Naive B cell (primary cell): ENCODE data around the gene ATF7IP. TPM values are rescaled to one million over a fixed set of nuclear protein-coding genes. Genes with fewer than 3 reads are reported as not detected.
"Not testable (repeated sequence)": the region's sequence is repeated elsewhere in the genome, so short reads cannot be mapped to it uniquely, and the experiment has no call there.

Experiments used
- ATAC-seq, 2 donors: fragments of 150-1000 bp; cut with Tn5 transposase; 2 replicates each; pipeline ENCODE4 v1.10.0; 2021; ENCODE audit warnings: low read depth in 2 of 2, mild to moderate bottlenecking in 2 of 2, moderate library complexity in 2 of 2
- DNase-seq: peaks from one replicate; pipeline ENCODE4 v3.0.0; 2022
- H3K27ac Mint-ChIP-seq, 6 donors: one replicate each; pipeline ENCODE4 v1.8.0; 2020 to 2022; ENCODE audit warnings: mild to moderate bottlenecking in 6 of 6, mixed read lengths in 6 of 6, moderate library complexity in 5 of 6, inconsistent platforms in 2 of 6
- H3K27me3 Mint-ChIP-seq, 3 donors: one replicate each; pipeline ENCODE4 v1.8.0; 2021 to 2022; ENCODE audit warnings: mixed read lengths in 3 of 3, mild to moderate bottlenecking in 1 of 3
- H3K36me3 Mint-ChIP-seq, 2 donors: one replicate each; pipeline ENCODE4 v1.8.0; 2020 to 2022; ENCODE audit warnings: mixed read lengths in 2 of 2, inconsistent platforms in 1 of 2, mild to moderate bottlenecking in 1 of 2
- H3K4me1 Mint-ChIP-seq, 3 donors: one replicate each; pipeline ENCODE4 v1.8.0; 2020 to 2022; ENCODE audit warnings: mixed read lengths in 3 of 3, inconsistent platforms in 1 of 3, mild to moderate bottlenecking in 1 of 3, moderate library complexity in 1 of 3
- H3K4me3 Mint-ChIP-seq, 8 donors: one replicate each; pipeline ENCODE4 v1.8.0; 2020 to 2022; ENCODE audit warnings: mild to moderate bottlenecking in 8 of 8, mixed read lengths in 8 of 8, moderate library complexity in 8 of 8, inconsistent platforms in 2 of 8
- H3K9me3 Mint-ChIP-seq, 7 donors: one replicate each; pipeline ENCODE4 v1.8.0; 2020 to 2022; ENCODE audit warnings: mixed read lengths in 7 of 7, mild to moderate bottlenecking in 5 of 7, inconsistent platforms in 2 of 7, moderate library complexity in 1 of 7
- polyA plus RNA-seq, 6 donors: library from polyadenylated mRNA; unstranded; fragments of 300-500 nt; fragmentation: Illumina TruSeq; gene quantifications; one replicate each; pipeline ENCODE4 v1.2.3, GENCODE V29; 2021; ENCODE audit warnings: low read depth in 6 of 6

The ATF7IP gene
- polyA plus RNA-seq, 6 donors from 2014 or later = 192 to 410 (median 247) TPM

DNA sequence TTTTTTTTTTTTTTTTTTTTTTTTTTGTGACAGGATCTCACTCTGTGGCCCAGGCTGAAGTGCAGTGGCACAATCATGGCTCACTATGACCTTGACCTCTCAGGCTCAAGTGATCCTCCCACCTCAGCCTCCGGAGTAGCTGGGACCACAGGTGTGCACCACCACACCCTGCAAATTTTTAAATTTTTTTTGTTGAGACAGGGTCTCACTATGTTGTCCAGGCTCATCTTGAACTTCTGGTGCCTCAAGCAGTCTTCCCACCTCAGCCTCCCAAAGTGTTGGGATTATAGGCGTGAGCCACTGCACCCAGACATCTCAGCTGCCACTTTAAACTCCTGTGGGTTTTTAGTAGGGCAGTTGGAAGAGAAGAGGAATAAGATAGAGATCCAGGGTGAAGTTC, 39.9 kb downstream of the ATF7IP start:
- H3K27me3 Mint-ChIP-seq, ATAC-seq, DNase-seq: not testable (repeated sequence)
- Mint-ChIP-seq H3K4me3 (peak overlapping the region in 3 of 8 donors; percentile 25 to 64 (median 43)), H3K36me3 (peaks cover 5 to 46% of the 10 kb centered on the region in 2 donors), H3K27ac (peak overlapping the region in 3 of 6 donors; percentile 41 to 89 (median 77)), H3K4me1 (peaks cover 35 to 73% (median 43%) of the 10 kb centered on the region in 3 donors), H3K9me3 (peaks cover 0 to 32% (median 10%) of the 10 kb centered on the region in 7 donors)

DNA sequence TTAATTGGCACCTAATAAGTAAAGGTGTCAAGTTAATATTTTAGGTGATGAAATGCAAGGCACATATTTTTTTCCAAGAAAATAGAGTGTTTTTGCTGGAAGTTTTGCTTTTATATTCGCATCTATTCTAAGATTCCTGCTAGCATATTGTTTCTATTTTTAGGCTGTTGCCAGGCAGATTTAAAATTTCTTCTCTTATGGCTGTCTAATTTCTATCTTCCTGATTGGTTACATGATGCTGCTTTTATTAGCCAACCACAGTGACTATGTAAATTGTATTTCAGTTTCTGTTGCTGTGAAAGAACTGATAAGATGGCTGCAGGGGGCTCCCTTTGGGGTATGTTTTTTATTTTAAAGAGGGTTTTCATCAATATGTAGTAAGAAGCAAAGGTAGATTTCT, 42.7 kb downstream of the ATF7IP start:
- Mint-ChIP-seq H3K9me3 (peaks cover 0 to 40% (median 16%) of the 10 kb centered on the region in 7 donors), H3K4me3 (peak overlapping the region in 1 of 8 donors; percentile 21), H3K4me1 (peaks cover 17 to 58% (median 28%) of the 10 kb centered on the region in 3 donors), H3K27ac (peak overlapping the region in 2 of 6 donors; percentile 11 to 75), H3K27me3 (no peaks in the 10 kb centered on the region), H3K36me3 (peaks cover 7 to 35% of the 10 kb centered on the region in 2 donors)
- DNase-seq (no peak), ATAC-seq (peak; percentile 35 to 62)

DNA sequence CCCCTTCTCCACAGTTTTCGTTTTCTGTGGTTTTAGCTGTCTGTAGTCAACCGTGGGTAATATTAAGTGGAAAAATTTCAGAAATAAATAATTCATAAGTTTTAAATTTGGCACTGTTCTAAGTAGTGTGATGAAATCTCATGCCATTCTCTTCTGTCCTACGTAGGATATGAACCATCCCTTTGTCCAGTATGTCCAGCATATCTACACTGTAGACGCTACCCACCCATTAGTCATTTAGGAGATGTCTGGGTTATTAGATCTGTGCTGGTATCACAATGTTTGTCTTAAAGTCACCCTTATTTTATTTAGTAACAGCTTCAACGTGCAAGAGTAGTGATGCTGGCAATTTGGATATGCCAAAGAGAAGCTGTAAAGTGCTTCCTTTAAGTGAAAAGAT, 44.7 kb downstream of the ATF7IP start:
- ATAC-seq (no peak), DNase-seq (no peak)
- peaks cover 7 to 40% of the 10 kb centered on the region in 2 donors for H3K36me3 Mint-ChIP-seq
- H3K4me1 Mint-ChIP-seq = peaks cover 16 to 51% (median 21%) of the 10 kb centered on the region in 3 donors
- H3K4me3 Mint-ChIP-seq = peak overlapping the region in 1 of 8 donors; percentile 25
- H3K27ac Mint-ChIP-seq = peak overlapping the region in 1 of 6 donors; percentile 24
- peaks cover 0 to 40% (median 16%) of the 10 kb centered on the region in 7 donors for H3K9me3 Mint-ChIP-seq
- H3K27me3 Mint-ChIP-seq = no peaks in the 10 kb centered on the region

DNA sequence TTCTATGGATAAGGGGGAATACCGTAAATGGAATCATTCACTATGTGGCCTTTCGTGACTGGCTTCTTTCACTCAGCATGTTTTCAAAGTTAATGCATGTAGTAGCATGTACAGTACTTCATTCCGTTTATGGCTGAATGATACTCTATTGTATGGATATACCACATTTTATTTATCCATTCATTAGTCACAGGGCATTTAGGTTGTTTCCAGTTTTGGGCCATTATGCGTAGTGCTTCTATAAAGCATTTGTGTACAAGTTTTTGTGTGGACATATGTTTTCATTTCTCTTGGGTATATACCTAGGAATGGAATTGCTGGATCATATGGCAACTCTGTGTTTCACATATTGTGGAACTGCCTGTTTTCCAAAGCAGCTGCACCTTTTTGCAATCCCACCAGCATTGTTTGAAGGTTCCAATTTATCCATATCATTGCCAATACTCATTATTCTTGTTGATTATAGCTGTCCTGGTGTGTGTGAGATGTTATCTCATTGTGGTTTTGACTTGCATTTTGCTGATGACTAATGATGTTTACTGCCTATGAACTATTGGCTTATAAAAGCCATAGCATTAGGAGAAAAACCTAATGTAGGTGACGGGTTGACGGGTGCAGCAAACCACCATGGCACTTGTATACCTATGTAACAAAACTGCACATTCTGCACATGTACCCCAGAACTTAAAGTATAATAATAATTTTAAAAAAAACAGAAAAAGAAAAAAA, 45.5 kb downstream of the ATF7IP start:
- Mint-ChIP-seq H3K9me3 (peaks cover 0 to 40% (median 16%) of the 10 kb centered on the region in 7 donors), H3K27ac (no peak overlapping the region), H3K4me3 (no peak overlapping the region), H3K27me3 (no peaks in the 10 kb centered on the region), H3K36me3 (peaks cover 7 to 35% of the 10 kb centered on the region in 2 donors), H3K4me1 (peaks cover 17 to 46% (median 18%) of the 10 kb centered on the region in 3 donors)
- DNase-seq (no peak), ATAC-seq (no peak)

DNA sequence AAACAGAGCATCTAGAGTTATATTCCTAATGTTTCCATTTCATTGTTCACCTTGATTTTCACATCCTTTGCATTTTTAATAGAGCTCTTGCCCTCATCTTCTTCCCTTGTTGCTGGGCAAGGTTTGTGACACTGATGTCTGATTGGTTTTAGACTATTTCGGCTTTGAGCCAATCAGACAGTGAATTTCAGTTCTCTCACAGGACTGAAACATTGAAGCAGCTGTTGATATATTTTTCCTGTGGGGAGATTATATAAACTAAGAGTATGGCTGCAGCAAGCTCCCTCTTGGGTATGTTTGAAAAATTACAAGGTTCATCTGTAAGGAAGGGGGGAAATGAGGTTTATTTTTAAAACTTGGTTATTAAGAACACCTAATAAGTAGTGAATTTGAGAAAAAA, 51.2 kb downstream of the ATF7IP start:
- Mint-ChIP-seq H3K4me1 (peaks cover 29 to 39% (median 29%) of the 10 kb centered on the region in 3 donors), H3K27ac (peak overlapping the region in 2 of 6 donors; percentile 29 to 79), H3K9me3 (peaks cover 0 to 35% (median 17%) of the 10 kb centered on the region in 7 donors), H3K4me3 (peak overlapping the region in 6 of 8 donors; percentile 1 to 68 (median 56)), H3K36me3 (peaks cover 28 to 42% of the 10 kb centered on the region in 2 donors), H3K27me3 (no peaks in the 10 kb centered on the region)
- ATAC-seq = peak; percentile 85 to 87
- DNase-seq = peak; percentile 33

DNA sequence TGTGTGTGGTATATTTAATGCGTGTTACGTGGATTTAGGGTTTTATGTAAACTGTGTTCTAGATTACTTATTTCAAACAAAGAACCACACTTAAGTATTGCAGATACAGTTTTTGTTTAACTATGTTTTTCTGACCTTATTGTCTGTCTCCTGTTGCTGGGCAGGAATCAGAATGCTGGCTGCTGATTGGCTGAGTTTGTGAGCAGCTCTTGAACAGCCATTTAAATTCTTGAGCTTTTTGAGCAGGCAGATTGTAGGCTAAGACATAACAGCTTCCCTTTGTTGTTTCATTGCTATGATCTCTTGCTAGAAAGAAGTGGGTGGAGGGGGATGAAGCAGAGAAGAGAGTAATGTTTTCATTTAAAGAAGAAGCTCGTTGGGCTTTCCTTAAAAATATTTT, 52.2 kb downstream of the ATF7IP start:
- ATAC-seq = peak; percentile 60 to 70
- peak; percentile 24 for DNase-seq
- Mint-ChIP-seq H3K9me3 (peaks cover 0 to 41% (median 24%) of the 10 kb centered on the region in 7 donors), H3K36me3 (peaks cover 35 to 50% of the 10 kb centered on the region in 2 donors), H3K4me1 (peaks cover 32 to 40% (median 35%) of the 10 kb centered on the region in 3 donors), H3K27ac (peak overlapping the region in 4 of 6 donors; percentile 47 to 82 (median 64)), H3K27me3 (no peaks in the 10 kb centered on the region), H3K4me3 (peak overlapping the region in 4 of 8 donors; percentile 42 to 73 (median 55))

DNA sequence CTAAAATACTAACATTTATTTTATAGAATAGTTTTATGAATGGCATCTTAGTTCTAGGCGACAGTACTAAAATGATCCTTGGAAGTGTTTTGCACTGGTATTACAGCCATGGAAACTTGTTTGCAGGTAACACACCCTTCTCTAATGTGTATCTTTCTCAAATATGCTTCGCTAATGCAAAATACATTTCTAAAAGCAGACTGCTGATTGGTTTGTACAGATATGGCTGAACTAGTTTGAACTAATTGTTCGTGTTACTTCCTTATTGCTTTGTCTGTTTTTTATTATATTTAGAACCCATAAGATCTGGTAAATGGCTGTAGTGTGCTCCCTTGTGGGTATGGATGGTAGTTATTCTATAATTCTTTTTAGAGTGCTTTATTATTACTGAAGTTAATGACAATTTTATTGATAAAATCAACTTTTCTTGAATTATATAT, 53.0 kb downstream of the ATF7IP start:
- no peaks in the 10 kb centered on the region for H3K27me3 Mint-ChIP-seq
- H3K4me1 Mint-ChIP-seq = peaks cover 35 to 43% (median 41%) of the 10 kb centered on the region in 3 donors
- H3K4me3 Mint-ChIP-seq = peak overlapping the region in 2 of 8 donors; percentile 16 to 32
- DNase-seq = no peak
- H3K27ac Mint-ChIP-seq = no peak overlapping the region
- H3K9me3 Mint-ChIP-seq = peaks cover 0 to 37% (median 27%) of the 10 kb centered on the region in 7 donors
- peaks cover 36 to 50% of the 10 kb centered on the region in 2 donors for H3K36me3 Mint-ChIP-seq
- peak in 1 of 2 donors; percentile 23 for ATAC-seq

DNA sequence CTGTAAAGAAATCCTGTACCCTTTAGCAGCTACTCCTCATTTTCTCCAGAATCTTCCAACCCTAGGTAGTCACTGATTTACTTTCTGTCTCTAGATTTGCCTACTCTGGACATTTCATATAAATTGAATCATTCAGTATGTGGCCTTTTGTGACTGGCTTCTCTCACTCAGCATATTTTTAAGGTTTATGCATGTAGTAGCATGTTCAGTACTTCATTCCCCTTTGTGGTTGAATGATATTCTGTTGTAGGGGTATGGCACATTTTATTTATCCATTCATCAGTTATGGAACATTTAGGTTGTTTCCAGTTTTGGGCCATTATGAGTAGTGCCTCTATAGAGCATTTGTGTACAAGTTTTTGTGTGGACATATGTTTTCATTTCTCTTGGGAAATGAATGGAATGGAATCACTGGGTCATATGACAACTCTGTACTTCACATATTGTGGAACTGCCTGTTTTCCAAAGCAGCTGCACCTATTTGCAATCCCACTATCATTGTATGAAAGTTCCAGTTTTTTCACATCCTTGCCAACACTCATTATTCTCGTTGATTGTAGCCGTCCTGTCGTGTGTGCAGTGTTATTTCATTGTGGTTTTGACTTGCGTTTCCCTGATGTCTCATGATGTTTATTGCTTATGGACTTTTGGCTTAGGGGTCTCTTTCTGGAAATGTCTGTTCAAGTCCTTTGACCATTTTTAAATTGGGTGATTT, 57.2 kb downstream of the ATF7IP start:
- peak overlapping the region in 2 of 6 donors; percentile 59 to 61 for H3K27ac Mint-ChIP-seq
- H3K4me3 Mint-ChIP-seq = no peak overlapping the region
- no peak for DNase-seq
- no peaks in the 10 kb centered on the region for H3K27me3 Mint-ChIP-seq
- peaks cover 0 to 32% (median 27%) of the 10 kb centered on the region in 7 donors for H3K9me3 Mint-ChIP-seq
- peaks cover 38 to 54% (median 52%) of the 10 kb centered on the region in 3 donors for H3K4me1 Mint-ChIP-seq
- no peak for ATAC-seq
- H3K36me3 Mint-ChIP-seq = peaks cover 58 to 65% of the 10 kb centered on the region in 2 donors

DNA sequence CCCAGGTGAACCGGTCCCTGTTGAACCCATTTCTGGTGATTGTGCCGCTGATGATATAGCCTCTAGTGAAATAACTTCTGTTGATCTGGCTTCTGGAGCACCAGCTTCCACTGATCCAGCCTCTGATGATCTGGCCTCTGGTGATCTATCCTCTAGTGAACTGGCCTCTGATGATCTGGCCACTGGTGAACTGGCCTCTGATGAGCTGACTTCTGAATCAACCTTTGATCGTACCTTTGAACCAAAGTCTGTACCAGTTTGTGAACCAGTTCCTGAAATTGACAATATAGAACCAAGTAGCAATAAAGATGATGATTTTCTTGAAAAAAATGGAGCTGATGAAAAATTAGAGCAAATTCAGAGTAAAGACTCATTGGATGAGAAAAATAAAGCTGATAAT, 59.1 kb downstream of the ATF7IP start:
- H3K27ac Mint-ChIP-seq = peak overlapping the region in 5 of 6 donors; percentile 17 to 72 (median 51)
- peaks cover 46 to 69% (median 69%) of the 10 kb centered on the region in 3 donors for H3K4me1 Mint-ChIP-seq
- ATAC-seq (no peak), DNase-seq (no peak)
- H3K36me3 Mint-ChIP-seq = peaks cover 69 to 77% of the 10 kb centered on the region in 2 donors
- peak overlapping the region in 1 of 8 donors; percentile 45 for H3K4me3 Mint-ChIP-seq
- no peaks in the 10 kb centered on the region for H3K27me3 Mint-ChIP-seq
- peaks cover 0 to 28% (median 25%) of the 10 kb centered on the region in 7 donors for H3K9me3 Mint-ChIP-seq

DNA sequence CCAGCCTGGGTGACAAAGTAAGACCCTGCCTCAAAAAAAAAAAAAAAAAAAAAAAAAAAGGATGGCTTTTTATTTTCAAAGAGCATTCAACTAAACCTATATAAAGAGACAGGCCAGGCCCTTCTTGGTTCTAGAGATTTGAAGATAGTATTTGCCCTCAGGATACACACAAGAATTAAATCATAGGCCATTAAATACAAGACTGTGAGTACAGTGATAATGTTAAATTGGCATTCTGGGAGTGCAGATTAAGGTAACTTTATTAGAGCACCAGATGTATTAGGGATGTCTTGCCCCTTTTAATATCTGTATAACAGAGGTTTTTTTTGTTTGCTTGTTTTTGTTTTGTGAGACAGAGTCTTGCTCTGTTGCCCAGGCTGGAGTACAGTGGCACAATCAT, 61.3 kb downstream of the ATF7IP start:
- DNase-seq (no peak), ATAC-seq (no peak)
- Mint-ChIP-seq H3K9me3 (peaks cover 4 to 21% (median 12%) of the 10 kb centered on the region in 7 donors), H3K27me3 (no peaks in the 10 kb centered on the region), H3K27ac (peak overlapping the region in 3 of 6 donors; percentile 7 to 77 (median 61)), H3K4me3 (peak overlapping the region in 1 of 8 donors; percentile 8), H3K4me1 (peaks cover 44 to 82% (median 65%) of the 10 kb centered on the region in 3 donors), H3K36me3 (peaks cover 61 to 70% of the 10 kb centered on the region in 2 donors)

DNA sequence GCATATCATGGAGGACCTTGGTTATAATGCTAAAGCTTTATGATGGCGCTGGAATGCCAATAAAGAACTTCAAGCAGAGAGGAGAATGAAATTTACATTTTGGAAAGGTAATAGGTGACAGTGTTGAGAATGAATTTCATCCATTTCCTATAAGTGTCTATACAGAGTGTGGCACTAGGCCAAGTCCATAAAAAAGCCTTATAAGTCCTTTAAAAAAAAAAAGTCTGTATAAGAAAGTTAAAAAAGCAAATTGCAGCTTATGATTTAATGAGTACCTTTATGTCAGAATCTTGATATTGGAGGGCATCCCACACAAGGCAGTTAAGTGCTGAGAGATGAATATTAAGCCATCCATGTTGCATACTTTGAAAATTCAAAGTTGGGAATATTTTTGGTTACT, 62.4 kb downstream of the ATF7IP start:
- Mint-ChIP-seq H3K27ac (peak overlapping the region in 5 of 6 donors; percentile 17 to 89 (median 58)), H3K4me3 (peak overlapping the region in 2 of 8 donors; percentile 5 to 33), H3K9me3 (peaks cover under 1 to 13% (median 5%) of the 10 kb centered on the region in 7 donors), H3K27me3 (no peaks in the 10 kb centered on the region), H3K4me1 (peaks cover 43 to 78% (median 57%) of the 10 kb centered on the region in 3 donors), H3K36me3 (peaks cover 55 to 64% of the 10 kb centered on the region in 2 donors)
- no peak for ATAC-seq
- no peak for DNase-seq

DNA sequence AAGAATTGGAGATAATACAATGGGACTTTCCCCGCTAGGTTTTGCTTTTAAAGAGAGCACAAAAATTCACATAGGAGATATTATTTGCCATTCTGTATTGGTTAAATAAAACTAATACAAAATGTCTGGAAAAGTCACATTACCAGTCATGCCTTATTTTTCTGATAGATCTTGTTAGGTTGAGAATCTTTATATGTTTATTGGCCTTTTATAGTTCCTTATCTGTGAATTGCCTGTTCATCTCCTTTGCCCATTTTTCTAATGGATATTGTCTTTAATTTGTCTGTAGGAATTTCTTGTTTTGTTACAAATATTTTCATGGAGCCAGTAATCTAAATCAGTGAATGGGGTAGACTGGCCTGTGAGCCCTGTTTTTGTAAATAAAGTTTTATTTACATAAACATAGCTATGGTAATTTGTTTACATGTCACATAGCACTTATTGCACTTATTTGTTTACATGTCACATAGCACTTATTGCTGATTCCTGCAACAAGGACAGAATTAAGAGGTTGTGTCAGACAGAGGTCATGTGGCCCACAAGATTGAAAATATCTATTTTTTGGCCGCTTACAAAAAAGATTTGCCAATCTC, 65.0 kb downstream of the ATF7IP start:
- Mint-ChIP-seq H3K27ac (peak overlapping the region in 4 of 6 donors; percentile 12 to 90 (median 38)), H3K9me3 (peaks cover 0 to 10% (median 5%) of the 10 kb centered on the region in 7 donors), H3K4me1 (peaks cover 40 to 62% (median 45%) of the 10 kb centered on the region in 3 donors), H3K27me3 (no peaks in the 10 kb centered on the region), H3K36me3 (peaks cover 48 to 51% of the 10 kb centered on the region in 2 donors), H3K4me3 (peak overlapping the region in 3 of 8 donors; percentile 1 to 25 (median 12))
- no peak for DNase-seq
- ATAC-seq = no peak
